ENCODE data around the gene PSORS1C2.

The PSORS1C2 gene

DNA sequence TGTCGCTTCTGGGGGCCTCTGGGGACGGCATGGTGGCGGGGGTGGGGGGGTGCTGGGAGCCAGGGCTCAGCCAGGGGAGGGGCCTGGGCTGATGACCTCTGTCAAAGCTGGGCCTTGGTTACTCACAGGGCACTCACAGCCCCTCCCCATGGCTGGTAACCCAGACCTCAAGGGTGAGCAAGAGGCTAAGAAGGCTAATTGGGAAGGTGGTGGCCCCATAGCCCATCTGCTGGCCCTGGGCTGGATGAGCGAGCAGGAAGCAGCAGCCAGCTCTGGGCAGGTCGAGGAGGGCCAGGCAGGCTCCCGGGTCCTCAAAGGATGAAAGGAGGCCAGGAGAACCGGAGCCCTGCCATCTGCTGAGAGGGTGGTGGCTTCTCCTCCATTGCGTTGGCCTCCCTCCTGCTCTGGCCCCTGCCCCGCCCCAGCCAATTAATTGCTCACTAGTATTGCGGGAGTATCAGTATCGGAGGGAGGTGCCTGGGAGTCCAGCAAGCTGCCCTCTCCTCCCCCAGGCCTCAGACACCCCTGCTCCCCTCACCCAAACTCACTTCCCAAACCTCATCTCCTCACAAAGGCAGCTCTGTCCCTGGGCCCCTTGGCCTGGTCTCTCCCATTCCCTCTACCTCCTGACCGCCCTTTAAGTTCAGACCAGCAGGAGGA, 17.6 kb downstream of the PSORS1C2 start:
- TF ChIP-seq, protein P1, sequence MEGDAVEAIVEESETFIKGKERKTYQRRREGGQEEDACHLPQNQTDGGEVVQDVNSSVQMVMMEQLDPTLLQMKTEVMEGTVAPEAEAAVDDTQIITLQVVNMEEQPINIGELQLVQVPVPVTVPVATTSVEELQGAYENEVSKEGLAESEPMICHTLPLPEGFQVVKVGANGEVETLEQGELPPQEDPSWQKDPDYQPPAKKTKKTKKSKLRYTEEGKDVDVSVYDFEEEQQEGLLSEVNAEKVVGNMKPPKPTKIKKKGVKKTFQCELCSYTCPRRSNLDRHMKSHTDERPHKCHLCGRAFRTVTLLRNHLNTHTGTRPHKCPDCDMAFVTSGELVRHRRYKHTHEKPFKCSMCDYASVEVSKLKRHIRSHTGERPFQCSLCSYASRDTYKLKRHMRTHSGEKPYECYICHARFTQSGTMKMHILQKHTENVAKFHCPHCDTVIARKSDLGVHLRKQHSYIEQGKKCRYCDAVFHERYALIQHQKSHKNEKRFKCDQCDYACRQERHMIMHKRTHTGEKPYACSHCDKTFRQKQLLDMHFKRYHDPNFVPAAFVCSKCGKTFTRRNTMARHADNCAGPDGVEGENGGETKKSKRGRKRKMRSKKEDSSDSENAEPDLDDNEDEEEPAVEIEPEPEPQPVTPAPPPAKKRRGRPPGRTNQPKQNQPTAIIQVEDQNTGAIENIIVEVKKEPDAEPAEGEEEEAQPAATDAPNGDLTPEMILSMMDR (IDR thresholded peaks at IDR 0.05; ENCODE audit: low read depth, low read length): no peak
- no peak for DNase-seq (ENCODE audit: low read depth, low spot score)
- in situ Hi-C loops (cut with HindIII; ENCODE audit: low sequenced_read_pairs): no loop called here

DNA sequence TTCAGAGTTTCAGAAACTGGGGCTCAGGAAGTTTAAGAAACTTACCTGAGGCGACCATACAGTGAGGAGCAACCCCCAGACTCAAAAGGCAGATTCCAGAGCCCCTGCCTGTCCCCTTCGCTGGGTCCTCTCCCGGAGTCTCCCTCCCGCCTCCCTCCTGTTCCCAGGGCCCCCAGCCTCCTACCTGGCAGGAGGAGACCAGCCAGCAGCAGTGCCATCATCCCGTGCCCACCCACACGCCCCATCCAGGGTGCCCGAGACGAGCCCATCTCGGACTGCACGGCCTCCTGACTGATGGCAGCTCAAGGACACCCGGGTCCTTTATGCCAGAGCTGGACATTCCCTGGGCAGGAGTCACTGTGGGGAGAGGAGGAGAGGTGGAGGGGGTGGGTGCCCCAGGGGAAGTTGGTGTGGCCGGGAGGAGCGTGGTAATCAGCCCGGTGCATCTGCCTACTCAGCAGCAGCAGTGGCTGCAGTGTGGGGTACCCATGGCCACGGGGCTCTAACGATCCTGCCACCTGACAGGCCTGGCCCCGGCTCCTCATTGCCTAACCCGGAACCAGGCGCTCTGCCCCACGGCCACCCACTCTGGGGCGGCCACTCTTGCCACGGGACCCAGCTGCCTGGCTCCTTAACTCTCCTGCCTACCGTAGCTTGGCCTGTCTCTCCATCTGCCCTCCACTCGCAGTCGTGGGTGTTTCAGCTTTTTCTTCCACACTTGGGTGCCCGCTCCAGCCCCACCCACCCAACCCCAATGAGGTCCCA, 18.5 kb downstream of the PSORS1C2 start, which contains the start of gene CDSN:
CDSN (minus strand) TSS at position 296 of the 765 bp plus-strand sequence; CDS start at position 269, 27 bp downstream.
- TF ChIP-seq, protein P1 (IDR thresholded peaks at IDR 0.05; ENCODE audit: low read depth, low read length): no peak
- no peak within 1 kb of the TSS for H3K4me3 ChIP-seq (ENCODE audit: low read depth, low read length)
- in situ Hi-C loops (cut with HindIII; ENCODE audit: low sequenced_read_pairs): no loop called here
- no peak for DNase-seq (ENCODE audit: low read depth, low spot score)

More for the DNA sequence above, 17.6 kb downstream of the PSORS1C2 start:
- H3K4me3 ChIP-seq (ENCODE audit: low read depth, low read length): no peak overlapping the region

DNA sequence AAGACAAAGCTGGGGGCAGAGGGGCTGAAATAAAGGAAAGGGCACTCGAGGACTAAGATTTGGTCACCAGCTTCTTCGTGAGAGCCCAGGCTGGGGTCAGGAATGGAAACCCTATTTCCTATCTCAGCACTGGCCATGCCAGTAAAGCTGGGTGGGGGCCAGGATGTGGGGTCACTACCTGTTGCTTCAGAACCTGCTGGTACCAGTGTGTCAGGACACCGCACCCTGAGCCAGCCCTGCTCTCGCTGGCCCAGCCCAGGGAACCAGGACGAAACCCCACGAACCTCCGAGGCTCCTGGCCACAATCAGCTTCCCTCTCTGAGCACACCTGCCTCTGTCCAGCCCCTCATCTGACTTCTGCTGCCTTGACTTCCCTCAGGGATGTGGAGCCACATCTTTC, 20.7 kb downstream of the PSORS1C2 start:
- no peak for DNase-seq (ENCODE audit: low read depth, low spot score)
- in situ Hi-C loops (cut with HindIII; ENCODE audit: low sequenced_read_pairs): no loop called here
- TF ChIP-seq, protein P1 (IDR thresholded peaks at IDR 0.05; ENCODE audit: low read depth, low read length): no peak

DNA sequence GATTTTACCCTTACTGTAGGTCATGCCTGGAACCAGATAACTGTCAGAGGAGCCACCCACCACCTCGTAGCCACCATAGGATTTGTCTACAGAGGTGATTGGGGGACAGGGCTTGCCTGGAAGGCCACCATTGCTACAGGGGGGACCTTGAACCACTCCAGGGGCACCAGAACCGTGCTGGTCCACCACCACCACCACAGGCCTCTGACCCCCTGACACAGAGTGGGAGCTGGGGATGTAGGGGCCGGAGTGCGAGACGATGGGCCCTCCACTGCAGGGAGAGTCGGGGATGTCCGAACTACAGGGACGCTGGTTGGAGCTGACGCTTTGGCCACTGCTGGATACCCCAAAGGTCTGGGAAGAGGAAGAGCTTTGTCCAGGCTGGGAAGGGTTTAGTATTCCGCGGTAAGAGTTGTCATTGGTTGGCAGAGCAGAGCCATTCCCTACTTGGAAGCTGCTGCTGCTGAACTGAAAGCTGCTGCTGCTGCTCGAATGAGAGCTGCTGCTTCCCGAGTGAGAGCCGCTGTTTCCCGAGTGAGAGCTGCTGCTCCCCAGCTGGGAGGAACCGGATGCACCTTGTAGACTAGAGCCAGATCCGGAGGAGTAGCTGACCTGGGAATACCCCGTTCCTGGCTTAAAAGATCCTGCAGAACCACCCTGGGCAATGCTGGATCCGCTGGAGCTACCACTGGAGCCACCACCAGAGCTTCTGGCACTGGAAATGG, 22.0 kb downstream of the PSORS1C2 start:
- TF ChIP-seq, protein P1 (IDR thresholded peaks at IDR 0.05; ENCODE audit: low read depth, low read length): no peak
- DNase-seq (ENCODE audit: low read depth, low spot score): no peak
- no peak overlapping the region for H3K4me3 ChIP-seq (ENCODE audit: low read depth, low read length)
- in situ Hi-C loops (cut with HindIII; ENCODE audit: low sequenced_read_pairs): no loop called here

More for the DNA sequence above, 20.7 kb downstream of the PSORS1C2 start:
- no peak overlapping the region for H3K4me3 ChIP-seq (ENCODE audit: low read depth, low read length)

DNA sequence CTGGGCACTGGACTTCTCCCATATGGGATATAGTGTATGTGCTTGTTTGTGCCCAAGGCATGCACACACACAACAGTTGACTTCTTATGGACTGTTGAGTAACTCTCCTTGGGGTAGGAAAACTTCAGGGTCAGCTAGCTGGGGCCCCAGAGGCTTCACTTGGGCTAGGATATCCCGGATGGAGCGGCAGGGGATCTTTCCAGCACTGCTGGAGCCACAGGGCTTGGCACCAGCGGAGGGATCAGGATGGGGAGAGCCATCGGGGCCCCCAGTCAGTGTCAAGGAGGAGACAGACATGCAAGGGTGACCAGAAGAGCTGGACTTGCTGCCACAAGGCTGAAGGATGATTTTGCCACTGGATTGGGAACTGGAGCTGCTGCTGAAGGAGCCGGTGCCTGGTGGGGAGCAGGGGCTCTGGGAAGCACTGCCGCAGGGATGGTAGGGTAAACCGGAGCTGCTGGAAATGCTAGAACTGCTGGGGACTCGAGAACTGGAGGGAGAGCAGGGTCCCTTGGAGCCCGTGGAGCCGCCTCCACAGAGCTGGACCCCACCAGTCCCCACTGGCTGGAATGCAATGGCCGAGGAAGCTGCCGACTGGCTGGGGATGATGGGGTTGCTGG, 22.8 kb downstream of the PSORS1C2 start:
- TF ChIP-seq, protein P1 (IDR thresholded peaks at IDR 0.05; ENCODE audit: low read depth, low read length): no peak
- in situ Hi-C loops (cut with HindIII; ENCODE audit: low sequenced_read_pairs): no loop called here
- no peak overlapping the region for H3K4me3 ChIP-seq (ENCODE audit: low read depth, low read length)
- no peak for DNase-seq (ENCODE audit: low read depth, low spot score)

Data from astrocyte of the spinal cord (primary cell).